NCI-H187 (cell line): ENCODE data around the gene SLBP.
"Not testable (repeated sequence)": the region's sequence is repeated elsewhere in the genome, so short reads cannot be mapped to it uniquely, and the experiment has no call there.

Experiments
- DNase-seq, 2 experiments: peaks; one replicate each; lab custom pipeline; 2025; lab: John Stamatoyannopoulos, UW

Gene SLBP

GRCh38 chr4:1711055-1711570 lies 1.0 kb downstream of the SLBP start:
- DNase-seq, result no peak

GRCh38 chr4:1708581-1708980 lies 3.5 kb downstream of the SLBP start:
- no peak for DNase-seq

- DNase-seq, result no peak
Measured at GRCh38 chr4:1706358-1706757, 5.8 kb downstream of the SLBP start.

GRCh38 chr4:1705732-1706131 lies 6.4 kb downstream of the SLBP start:
- no peak for DNase-seq

- no peak for DNase-seq
Measured at GRCh38 chr4:1703867-1704266, 8.3 kb downstream of the SLBP start.

GRCh38 chr4:1701671-1702070 lies 10.4 kb downstream of the SLBP start:
- not testable (repeated sequence) for DNase-seq

- no peak for DNase-seq
Measured at GRCh38 chr4:1695913-1696312, 16.2 kb downstream of the SLBP start.

GRCh38 chr4:1693131-1693896 lies 18.8 kb downstream of the SLBP start:
- peak; percentile 49 to 70 for DNase-seq

- DNase-seq, result no peak
Measured at GRCh38 chr4:1691737-1692373, 20.3 kb downstream of the SLBP start.

- no peak for DNase-seq
Measured at GRCh38 chr4:1690698-1691097, 21.4 kb downstream of the SLBP start.

GRCh38 chr4:1686440-1687036 lies 25.6 kb downstream of the SLBP start:
- no peak for DNase-seq

GRCh38 chr4:1685235-1686150 lies 26.6 kb downstream of the SLBP start:
- DNase-seq, result no peak

GRCh38 chr4:1684506-1685234 lies 27.4 kb downstream of the SLBP start:
- no peak for DNase-seq

GRCh38 chr4:1683736-1684505 lies 28.2 kb downstream of the SLBP start, which contains the start of gene FAM53A:
Gene FAM53A (minus strand): TSS chr4:1684313. CDS start chr4:1668741, 15,572 bp downstream.
- peak; percentile 75 to 92 for DNase-seq

GRCh38 chr4:1683261-1683735 lies 28.8 kb downstream of the SLBP start:
- no peak for DNase-seq

GRCh38 chr4:1682860-1683259 lies 29.3 kb downstream of the SLBP start:
- no peak for DNase-seq

- DNase-seq, result no peak
Measured at GRCh38 chr4:1678244-1678643, 33.9 kb downstream of the SLBP start.

GRCh38 chr4:1676605-1677525 lies 35.3 kb downstream of the SLBP start:
- no peak for DNase-seq

- DNase-seq, result no peak
Measured at GRCh38 chr4:1675802-1676137, 36.3 kb downstream of the SLBP start.
